ENCODE data around the gene PDE4D. TPM values are rescaled to one million over a fixed set of nuclear protein-coding genes. Genes with fewer than 3 reads are reported as not detected.

The PDE4D gene
- total RNA-seq, 1 donor from 2014 or later, result 14.2 TPM

- H3K27ac Mint-ChIP-seq (ENCODE audit: unreplicated experiment), result no peak overlapping the region
- no peak overlapping the region for H3K4me2 ChIP-seq (ENCODE audit: low read length)
- H3K27me3 ChIP-seq (ENCODE audit: insufficient read depth, low read length), result no peaks in the 10 kb centered on the region
- FAIRE-seq (no peak), DNase-seq (ENCODE audit: low read depth) (peak; percentile 45)
- H3K4me1 Mint-ChIP-seq (ENCODE audit: low read depth, unreplicated experiment), result no peaks in the 10 kb centered on the region
- H3K27ac ChIP-seq (ENCODE audit: low read depth, low read length), result no peak overlapping the region
- no peaks in the 10 kb centered on the region for H3K36me3 ChIP-seq (ENCODE audit: insufficient read depth, low read length)
- H3K36me3 Mint-ChIP-seq (ENCODE audit: low read depth, unreplicated experiment), result peaks cover 2% of the 10 kb centered on the region
- no peak overlapping the region for H3K4me3 ChIP-seq (ENCODE audit: insufficient read depth, low read depth, low read length)
- no peaks in the 10 kb centered on the region for H3K27me3 Mint-ChIP-seq (ENCODE audit: low read depth, unreplicated experiment)
- no peak overlapping the region for H3K9ac ChIP-seq (ENCODE audit: low read length)
- TF ChIP-seq EZH2 (IDR thresholded peaks at IDR 0.05; ENCODE audit: insufficient read depth, low read length) (no peak), CTCF (IDR thresholded peaks at IDR 0.05; ENCODE audit: insufficient read depth, low read depth, low read length) (no peak)
- H3K9me3 Mint-ChIP-seq (ENCODE audit: unreplicated experiment), result peaks cover 2% of the 10 kb centered on the region
- no peaks in the 10 kb centered on the region for H3K4me1 ChIP-seq (ENCODE audit: insufficient read depth, low read length)
- H3K9me3 ChIP-seq (ENCODE audit: insufficient read depth, low read depth, low read length), result no peaks in the 10 kb centered on the region
- no peak overlapping the region for H3K4me3 Mint-ChIP-seq (ENCODE audit: unreplicated experiment)
- no peaks in the 10 kb centered on the region for H4K20me1 ChIP-seq (ENCODE audit: insufficient read depth, low read length)
- no peak overlapping the region for H2AFZ ChIP-seq (ENCODE audit: low read depth, low read length)
- no peaks in the 10 kb centered on the region for H3K79me2 ChIP-seq (ENCODE audit: insufficient read depth, low read length)
These were observed 447.8 kb downstream of the PDE4D start for GRCh38 chr5:59445741-59446140.

GRCh38 chr5:59439303-59439702 lies 454.2 kb downstream of the PDE4D start:
- Histone ChIP-seq H3K36me3 (ENCODE audit: insufficient read depth, low read length) (no peaks in the 10 kb centered on the region), H3K4me1 (ENCODE audit: insufficient read depth, low read length) (no peaks in the 10 kb centered on the region), H3K4me3 (ENCODE audit: insufficient read depth, low read depth, low read length) (no peak overlapping the region), H3K4me2 (ENCODE audit: low read length) (no peak overlapping the region), H4K20me1 (ENCODE audit: insufficient read depth, low read length) (no peaks in the 10 kb centered on the region), H3K27me3 (ENCODE audit: insufficient read depth, low read length) (no peaks in the 10 kb centered on the region), H2AFZ (ENCODE audit: low read depth, low read length) (no peak overlapping the region), H3K9ac (ENCODE audit: low read length) (no peak overlapping the region), H3K27ac (ENCODE audit: low read depth, low read length) (no peak overlapping the region), H3K79me2 (ENCODE audit: insufficient read depth, low read length) (no peaks in the 10 kb centered on the region), H3K9me3 (ENCODE audit: insufficient read depth, low read depth, low read length) (no peaks in the 10 kb centered on the region)
- Mint-ChIP-seq H3K4me1 (ENCODE audit: low read depth, unreplicated experiment) (no peaks in the 10 kb centered on the region), H3K27ac (ENCODE audit: unreplicated experiment) (no peak overlapping the region), H3K36me3 (ENCODE audit: low read depth, unreplicated experiment) (no peaks in the 10 kb centered on the region), H3K27me3 (ENCODE audit: low read depth, unreplicated experiment) (no peaks in the 10 kb centered on the region), H3K9me3 (ENCODE audit: unreplicated experiment) (no peaks in the 10 kb centered on the region), H3K4me3 (ENCODE audit: unreplicated experiment) (no peak overlapping the region)
- DNase-seq (ENCODE audit: low read depth), result no peak
- TF ChIP-seq CTCF (IDR thresholded peaks at IDR 0.05; ENCODE audit: insufficient read depth, low read depth, low read length) (no peak), EZH2 (IDR thresholded peaks at IDR 0.05; ENCODE audit: insufficient read depth, low read length) (no peak)
- no peak for FAIRE-seq

GRCh38 chr5:59437176-59437575 lies 456.4 kb downstream of the PDE4D start:
- no peaks in the 10 kb centered on the region for H4K20me1 ChIP-seq (ENCODE audit: insufficient read depth, low read length)
- DNase-seq (ENCODE audit: low read depth), result no peak
- H3K4me1 ChIP-seq (ENCODE audit: insufficient read depth, low read length), result no peaks in the 10 kb centered on the region
- Mint-ChIP-seq H3K4me1 (ENCODE audit: low read depth, unreplicated experiment) (no peaks in the 10 kb centered on the region), H3K27ac (ENCODE audit: unreplicated experiment) (no peak overlapping the region), H3K9me3 (ENCODE audit: unreplicated experiment) (no peaks in the 10 kb centered on the region), H3K27me3 (ENCODE audit: low read depth, unreplicated experiment) (no peaks in the 10 kb centered on the region), H3K36me3 (ENCODE audit: low read depth, unreplicated experiment) (no peaks in the 10 kb centered on the region), H3K4me3 (ENCODE audit: unreplicated experiment) (no peak overlapping the region)
- H3K9ac ChIP-seq (ENCODE audit: low read length), result no peak overlapping the region
- TF ChIP-seq EZH2 (IDR thresholded peaks at IDR 0.05; ENCODE audit: insufficient read depth, low read length), result no peak
- TF ChIP-seq CTCF (IDR thresholded peaks at IDR 0.05; ENCODE audit: insufficient read depth, low read depth, low read length), result no peak
- H2AFZ ChIP-seq (ENCODE audit: low read depth, low read length), result no peak overlapping the region
- H3K36me3 ChIP-seq (ENCODE audit: insufficient read depth, low read length), result no peaks in the 10 kb centered on the region
- H3K27me3 ChIP-seq (ENCODE audit: insufficient read depth, low read length), result no peaks in the 10 kb centered on the region
- no peak overlapping the region for H3K27ac ChIP-seq (ENCODE audit: low read depth, low read length)
- H3K4me2 ChIP-seq (ENCODE audit: low read length), result no peak overlapping the region
- H3K79me2 ChIP-seq (ENCODE audit: insufficient read depth, low read length), result no peaks in the 10 kb centered on the region
- H3K9me3 ChIP-seq (ENCODE audit: insufficient read depth, low read depth, low read length), result no peaks in the 10 kb centered on the region
- H3K4me3 ChIP-seq (ENCODE audit: insufficient read depth, low read depth, low read length), result no peak overlapping the region
- FAIRE-seq, result no peak

All from astrocyte (in vitro differentiated cells and primary cell).